GM23338 (cell line): ENCODE results near the gene FMC1. TPM values are rescaled to one million over a fixed set of nuclear protein-coding genes. Genes with fewer than 3 reads are reported as not detected.

ENCODE experiments used
- ATAC-seq: fragments of 200-7000 bp; cut with Tn5 transposase; 3 replicates; pipeline ENCODE4 v1.9.1; 2020
- DNase-seq: peaks from one replicate; pipeline ENCODE4 v3.0.0-alpha.2; 2015; ENCODE audit warnings: low spot score
- H2AFZ ChIP-seq: fragments of 200-600 bp; sonication (generic); 2 replicates; pipeline ENCODE4 v1.8.0; 2016; ENCODE audit warnings: antibody characterized with exemption, mild to moderate bottlenecking, moderate library complexity
- H3F3A ChIP-seq: fragments of 200-600 bp; sonication (generic); replicated peaks from 2 replicates; pipeline ENCODE4 v1.8.0; 2017; ENCODE audit warnings: antibody characterized with exemption, mixed run types, low read depth
- H3K27ac ChIP-seq: fragments of 200-600 bp; sonication (generic); 2 replicates; pipeline ENCODE4 v1.6.1; 2016; ENCODE audit warnings: low read depth
- H3K27me3 ChIP-seq: fragments of 200-600 bp; sonication (generic); 2 replicates; pipeline ENCODE4 v1.8.0; 2016; ENCODE audit warnings: mild to moderate bottlenecking, mixed run types, moderate library complexity; ENCODE audit not compliant: insufficient read depth
- H3K36me3 ChIP-seq: fragments of 200-600 bp; sonication (generic); 2 replicates; pipeline ENCODE4 v1.8.0; 2016; ENCODE audit warnings: mild to moderate bottlenecking; ENCODE audit not compliant: insufficient read depth
- H3K4me1 ChIP-seq: fragments of 200-600 bp; sonication (generic); 2 replicates; pipeline ENCODE4 v1.8.0; 2016; ENCODE audit warnings: mild to moderate bottlenecking, moderate library complexity; ENCODE audit not compliant: insufficient read depth
- H3K4me2 ChIP-seq: fragments of 200-600 bp; sonication (generic); 2 replicates; pipeline ENCODE4 v1.7.1; 2017; ENCODE audit warnings: mixed run types
- H3K4me3 ChIP-seq: fragments of 200-600 bp; sonication (generic); 2 replicates; pipeline ENCODE4 v1.6.1; 2016; ENCODE audit warnings: mixed run types
- H3K79me2 ChIP-seq: fragments of 200-600 bp; sonication (generic); replicated peaks from 2 replicates; pipeline ENCODE4 v1.8.0; 2017; ENCODE audit warnings: mild to moderate bottlenecking; ENCODE audit not compliant: insufficient read depth
- H3K9me2 ChIP-seq: fragments of 200-600 bp; sonication (generic); 2 replicates; pipeline ENCODE4 v1.8.0; 2017; ENCODE audit not compliant: insufficient read depth
- H4K20me1 ChIP-seq: fragments of 200-600 bp; sonication (generic); replicated peaks from 2 replicates; pipeline ENCODE4 v1.8.0; 2017; ENCODE audit warnings: mild to moderate bottlenecking; ENCODE audit not compliant: insufficient read depth
- H3K27ac Mint-ChIP-seq: 2 replicates; pipeline ENCODE4 v1.8.0; 2020; ENCODE audit warnings: inconsistent platforms, mild to moderate bottlenecking, moderate library complexity, mixed read lengths
- H3K27me3 Mint-ChIP-seq: 3 replicates; pipeline ENCODE4 v1.8.0; 2022; ENCODE audit warnings: low read depth, mild to moderate bottlenecking, moderate library complexity, mixed read lengths, inconsistent platforms; ENCODE audit not compliant: insufficient read depth, poor library complexity
- H3K36me3 Mint-ChIP-seq: 3 replicates; pipeline ENCODE4 v1.8.0; 2021; ENCODE audit warnings: low read depth, mild to moderate bottlenecking, inconsistent platforms, moderate library complexity, mixed read lengths
- H3K4me1 Mint-ChIP-seq: 3 replicates; pipeline ENCODE4 v1.8.0; 2020; ENCODE audit warnings: mild to moderate bottlenecking, inconsistent platforms, mixed read lengths
- H3K4me3 Mint-ChIP-seq: 3 replicates; pipeline ENCODE4 v1.8.0; 2021; ENCODE audit warnings: moderate library complexity, mild to moderate bottlenecking, inconsistent platforms, mixed read lengths
- H3K9me3 Mint-ChIP-seq: 3 replicates; pipeline ENCODE4 v1.8.0; 2020; ENCODE audit warnings: moderate library complexity, mild to moderate bottlenecking, inconsistent platforms, mixed read lengths
- CREB1 ChIP-seq: fragments of 250-450 bp; sonication (Bioruptor Pico); IDR thresholded peaks from 2 replicates; pipeline ENCODE4 v1.5.0; 2020; ENCODE audit warnings: low read depth, mild to moderate bottlenecking, moderate library complexity
- EZH2 ChIP-seq: fragments of 200-600 bp; sonication (generic); IDR thresholded peaks from one replicate; pipeline ENCODE4 v1.8.0; 2017; ENCODE audit warnings: antibody characterized with exemption, mild to moderate bottlenecking, low read depth; ENCODE audit not compliant: unreplicated experiment
- EZH2phosphoT487 ChIP-seq: fragments of 200-600 bp; sonication (generic); IDR thresholded peaks from one replicate; pipeline ENCODE4 v1.8.1; 2018; ENCODE audit warnings: antibody characterized with exemption; ENCODE audit not compliant: unreplicated experiment
- JUNB ChIP-seq: IDR thresholded peaks from one replicate; pipeline ENCODE4 v1.6.1; 2016; ENCODE audit warnings: antibody characterized with exemption; ENCODE audit not compliant: unreplicated experiment
- NANOG ChIP-seq: IDR thresholded peaks from 2 replicates; pipeline ENCODE4 v1.6.1; 2016; ENCODE audit warnings: antibody characterized with exemption, borderline replicate concordance
- POLR2AphosphoS5 ChIP-seq: IDR thresholded peaks from 2 replicates; pipeline ENCODE4 v1.6.1; 2016; ENCODE audit warnings: antibody characterized with exemption, low read depth
- REST ChIP-seq: IDR thresholded peaks from one replicate; pipeline ENCODE4 v1.6.1; 2018; ENCODE audit warnings: antibody characterized with exemption; ENCODE audit not compliant: unreplicated experiment
- STAT1 ChIP-seq: IDR thresholded peaks from one replicate; pipeline ENCODE4 v1.6.1; 2016; ENCODE audit warnings: antibody characterized with exemption; ENCODE audit not compliant: unreplicated experiment
- ZNF114 ChIP-seq: fragments of 250-450 bp; sonication (Bioruptor Pico); IDR thresholded peaks from 2 replicates; pipeline ENCODE4 v1.5.0; 2020; ENCODE audit warnings: mild to moderate bottlenecking, moderate library complexity
- ZNF331 ChIP-seq: fragments of 250-450 bp; sonication (Bioruptor Pico); IDR thresholded peaks from 2 replicates; pipeline ENCODE4 v1.5.0; 2020; ENCODE audit warnings: low read depth, mild to moderate bottlenecking, moderate library complexity
- ZNF462 ChIP-seq: fragments of 250-450 bp; sonication (Bioruptor Pico); IDR thresholded peaks from 2 replicates; pipeline ENCODE4 v1.5.0; 2020; ENCODE audit warnings: mild to moderate bottlenecking, moderate library complexity
- polyA plus RNA-seq: library from polyadenylated mRNA; unstranded; fragments of >200 nt; fragmentation: Nextera tagmentation; extraction: Ambion mirVana; gene quantifications from 2 replicates; pipeline ENCODE4 v1.2.1, GENCODE V29; 2016
- total RNA-seq: library from RNA; depleted of rRNA; stranded (reverse); fragments of >200 nt; shearing (Covaris generic); gene quantifications from 2 replicates; pipeline ENCODE4 v1.2.3, GENCODE V29; 2014
- TF ChIP-seq, protein P1 (sequence below), 2 experiments: fragments of 200-600 bp in 1 of 2; sonication (generic) in 1 of 2; conservative IDR thresholded peaks; 2 replicates each; pipeline versions ENCODE4 v1.5.1 to v1.6.1; 2016 to 2017; ENCODE audit warnings: antibody characterized with exemption in 2 of 2, low read depth in 2 of 2, mild to moderate bottlenecking in 2 of 2, moderate library complexity in 1 of 2
- TF ChIP-seq, protein P2 (sequence below): IDR thresholded peaks from 2 replicates; pipeline ENCODE4 v1.6.1; 2016; ENCODE audit warnings: antibody characterized with exemption

FMC1 gene
- total and polyA plus RNA-seq, 2 experiments from 2014 or later, result 4.8 to 70.5 TPM

GRCh38 chr7:139330333-139331030 is 10.7 kb upstream of the FMC1 start:
- H3K4me3 Mint-ChIP-seq, result no peak overlapping the region
- Histone ChIP-seq H3K79me2 (no peaks in the 10 kb centered on the region), H3K36me3 (no peaks in the 10 kb centered on the region), H4K20me1 (no peaks in the 10 kb centered on the region), H3K4me2 (no peak overlapping the region), H3K4me1 (no peaks in the 10 kb centered on the region), H3K4me3 (no peak overlapping the region), H3K9me2 (no peaks in the 10 kb centered on the region), H3F3A (no peaks in the 10 kb centered on the region), H3K27ac (no peak overlapping the region), H2AFZ (no peak overlapping the region), H3K27me3 (no peaks in the 10 kb centered on the region)
- DNase-seq, result no peak
- no peaks in the 10 kb centered on the region for H3K4me1 Mint-ChIP-seq
- H3K27me3 Mint-ChIP-seq, result no peaks in the 10 kb centered on the region
- no peaks in the 10 kb centered on the region for H3K9me3 Mint-ChIP-seq
- no peak overlapping the region for H3K27ac Mint-ChIP-seq
- H3K36me3 Mint-ChIP-seq, result no peaks in the 10 kb centered on the region
- TF ChIP-seq ZNF114 (CRISPR knock-in tag) (no peak), NANOG (no peak), EZH2phosphoT487 (no peak), CREB1 (CRISPR knock-in tag) (no peak), POLR2AphosphoS5 (no peak), STAT1 (no peak), ZNF331 (CRISPR knock-in tag) (no peak), EZH2 (no peak), JUNB (no peak), ZNF462 (CRISPR knock-in tag) (no peak), REST (no peak)
- TF ChIP-seq, protein P1, sequence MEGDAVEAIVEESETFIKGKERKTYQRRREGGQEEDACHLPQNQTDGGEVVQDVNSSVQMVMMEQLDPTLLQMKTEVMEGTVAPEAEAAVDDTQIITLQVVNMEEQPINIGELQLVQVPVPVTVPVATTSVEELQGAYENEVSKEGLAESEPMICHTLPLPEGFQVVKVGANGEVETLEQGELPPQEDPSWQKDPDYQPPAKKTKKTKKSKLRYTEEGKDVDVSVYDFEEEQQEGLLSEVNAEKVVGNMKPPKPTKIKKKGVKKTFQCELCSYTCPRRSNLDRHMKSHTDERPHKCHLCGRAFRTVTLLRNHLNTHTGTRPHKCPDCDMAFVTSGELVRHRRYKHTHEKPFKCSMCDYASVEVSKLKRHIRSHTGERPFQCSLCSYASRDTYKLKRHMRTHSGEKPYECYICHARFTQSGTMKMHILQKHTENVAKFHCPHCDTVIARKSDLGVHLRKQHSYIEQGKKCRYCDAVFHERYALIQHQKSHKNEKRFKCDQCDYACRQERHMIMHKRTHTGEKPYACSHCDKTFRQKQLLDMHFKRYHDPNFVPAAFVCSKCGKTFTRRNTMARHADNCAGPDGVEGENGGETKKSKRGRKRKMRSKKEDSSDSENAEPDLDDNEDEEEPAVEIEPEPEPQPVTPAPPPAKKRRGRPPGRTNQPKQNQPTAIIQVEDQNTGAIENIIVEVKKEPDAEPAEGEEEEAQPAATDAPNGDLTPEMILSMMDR (conservative IDR thresholded peaks at IDR 0.05; ENCODE audit: low read depth in 2 of 2), result no peak
- TF ChIP-seq, protein P2, sequence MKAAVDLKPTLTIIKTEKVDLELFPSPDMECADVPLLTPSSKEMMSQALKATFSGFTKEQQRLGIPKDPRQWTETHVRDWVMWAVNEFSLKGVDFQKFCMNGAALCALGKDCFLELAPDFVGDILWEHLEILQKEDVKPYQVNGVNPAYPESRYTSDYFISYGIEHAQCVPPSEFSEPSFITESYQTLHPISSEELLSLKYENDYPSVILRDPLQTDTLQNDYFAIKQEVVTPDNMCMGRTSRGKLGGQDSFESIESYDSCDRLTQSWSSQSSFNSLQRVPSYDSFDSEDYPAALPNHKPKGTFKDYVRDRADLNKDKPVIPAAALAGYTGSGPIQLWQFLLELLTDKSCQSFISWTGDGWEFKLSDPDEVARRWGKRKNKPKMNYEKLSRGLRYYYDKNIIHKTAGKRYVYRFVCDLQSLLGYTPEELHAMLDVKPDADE, result no peak
- no peak for ATAC-seq
